GM23248 (cell line): ENCODE results near the gene SLC24A5.

Experiments
- EZH2 ChIP-seq: fragments of 200-600 bp; sonication (generic); IDR thresholded peaks from 2 replicates; pipeline ENCODE4 v1.6.1; 2018; ENCODE audit warnings: antibody characterized with exemption, mild to moderate bottlenecking; ENCODE audit not compliant: insufficient read depth, poor library complexity, severe bottlenecking
- EZH2phosphoT487 ChIP-seq: fragments of 200-600 bp; sonication (generic); IDR thresholded peaks from 2 replicates; pipeline ENCODE4 v1.6.1; 2018; ENCODE audit warnings: antibody characterized with exemption, moderate library complexity, mild to moderate bottlenecking, low read depth; ENCODE audit not compliant: insufficient read depth

GRCh38 chr15:48090666-48091065 lies 30.1 kb upstream of the SLC24A5 start:
- TF ChIP-seq EZH2phosphoT487 = no peak
- no peak for TF ChIP-seq EZH2
